K562 (cell line): ENCODE data around the gene SETD7.

Experiments
- CTCF ChIP-seq, 3 experiments: IDR thresholded peaks in 2 of 3; conservative IDR thresholded peaks in 1 of 3; 2 replicates each; pipeline ENCODE4 v1.5.1; 2011 to 2012; ENCODE audit warnings: low read length in 3 of 3, mild to moderate bottlenecking in 3 of 3, control low read depth in 2 of 3, improper control_type of control experiment in 1 of 3, inconsistent platforms in 1 of 3, low read depth in 1 of 3, mixed read lengths in 1 of 3, moderate library complexity in 1 of 3; ENCODE audit not compliant: insufficient read depth in 2 of 3
- DLX4 ChIP-seq: fragments of 250-450 bp; sonication (Bioruptor Pico); IDR thresholded peaks from 2 replicates; pipeline ENCODE4 v1.6.1; 2021; ENCODE audit warnings: mild to moderate bottlenecking
- KLF10 ChIP-seq: fragments of 250-450 bp; sonication (Bioruptor Pico); IDR thresholded peaks from 2 replicates; pipeline ENCODE4 v1.6.1; 2021; ENCODE audit warnings: matching md5 sums
- MAZ ChIP-seq, 2 experiments: fragments of 450-650 bp in 1 of 2; sonication (generic) in 1 of 2; formaldehyde crosslinking; IDR thresholded peaks in 1 of 2; conservative IDR thresholded peaks in 1 of 2; 2 replicates each; pipeline versions ENCODE4 v1.4.0 to v1.5.0; 2020; ENCODE audit warnings: mild to moderate bottlenecking in 1 of 2, missing genetic modification reagents in 1 of 2
- POLR2A ChIP-seq: fragments of 450-650 bp; conservative IDR thresholded peaks from 2 replicates; pipeline ENCODE4 v1.6.1; 2016
- RAD21 ChIP-seq, 2 experiments: fragments of 250-450 bp in 1 of 2; fragments of 450-650 bp in 1 of 2; sonication (Bioruptor Pico) in 1 of 2; formaldehyde crosslinking in 1 of 2; IDR thresholded peaks in 1 of 2; conservative IDR thresholded peaks in 1 of 2; 2 replicates each; pipeline versions ENCODE4 v1.4.0 to v1.8.0; 2020 to 2022; ENCODE audit warnings: mild to moderate bottlenecking in 2 of 2, moderate library complexity in 1 of 2
- RCOR1 ChIP-seq, 2 experiments: IDR thresholded peaks; 2 replicates each; pipeline ENCODE4 v1.6.1; 2012; ENCODE audit warnings: low read depth in 2 of 2, low read length in 2 of 2, borderline replicate concordance in 1 of 2, improper control_type of control experiment in 1 of 2
- SMC3 ChIP-seq: conservative IDR thresholded peaks from 2 replicates; pipeline ENCODE4 v1.6.1; 2011; ENCODE audit warnings: low read depth, low read length, improper control_type of control experiment; ENCODE audit not compliant: insufficient read depth
- TAF7 ChIP-seq: fragments of 450-650 bp; IDR thresholded peaks from 2 replicates; pipeline ENCODE4 v1.6.1; 2016; ENCODE audit warnings: missing genetic modification characterization, missing compliant biosample characterization
- ZNF184 ChIP-seq: sonication (generic); formaldehyde crosslinking; IDR thresholded peaks from 2 replicates; pipeline ENCODE4 v1.5.0; 2020; ENCODE audit warnings: missing genetic modification reagents
- ZNF274 ChIP-seq: IDR thresholded peaks from 2 replicates; pipeline ENCODE4 v1.6.1; 2011; ENCODE audit warnings: low read depth, mild to moderate bottlenecking, low read length, moderate library complexity, borderline replicate concordance

DNA sequence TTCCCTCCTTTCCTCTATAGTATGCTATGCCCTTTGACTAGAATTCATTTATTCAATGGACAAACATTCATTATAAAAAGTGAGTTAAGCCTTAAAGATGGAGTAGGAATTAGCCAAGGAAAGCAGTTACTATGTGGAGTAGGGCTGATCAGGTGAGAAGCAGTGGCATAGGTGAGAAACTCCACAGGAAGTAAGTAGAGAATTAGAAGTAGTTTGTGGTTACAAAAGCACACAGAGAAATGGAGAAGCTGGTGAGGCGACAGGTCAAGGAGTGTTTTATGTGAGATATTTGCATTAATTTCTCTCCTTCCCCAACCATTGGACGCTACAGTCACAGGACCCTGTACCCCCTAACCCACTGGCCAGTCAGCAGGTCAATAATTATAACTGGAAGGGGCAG, 30.6 kb downstream of the SETD7 start:
- TF ChIP-seq DLX4 (CRISPR knock-in tag): no peak
- TF ChIP-seq TAF7 (tag): no peak
- no peak for TF ChIP-seq ZNF274
- TF ChIP-seq CTCF (IDR thresholded peaks at IDR 0.05 in 2 of 3, conservative IDR thresholded peaks at IDR 0.05 in 1 of 3; ENCODE audit: insufficient read depth in 2 of 3, low read depth in 1 of 3, low read length in 3 of 3): no peak
- no peak for TF ChIP-seq MAZ (CRISPR knock-in tag; conservative IDR thresholded peaks at IDR 0.05 in 1 of 2, IDR thresholded peaks at IDR 0.05 in 1 of 2)
- TF ChIP-seq SMC3: no peak
- TF ChIP-seq POLR2A: no peak
- no peak for TF ChIP-seq KLF10 (CRISPR knock-in tag)
- TF ChIP-seq ZNF184 (CRISPR knock-in tag): no peak
- no peak for TF ChIP-seq RCOR1 (IDR thresholded peaks at IDR 0.05; ENCODE audit: borderline replicate concordance in 1 of 2, low read depth in 2 of 2, low read length in 2 of 2)
- TF ChIP-seq RAD21 (CRISPR knock-in tag; conservative IDR thresholded peaks at IDR 0.05 in 1 of 2, IDR thresholded peaks at IDR 0.05 in 1 of 2): no peak
